Muscle of back (tissue), 11 donors: ENCODE measurements around the gene FAM120AOS. TPM values are rescaled to one million over a fixed set of nuclear protein-coding genes. Genes with fewer than 3 reads are reported as not detected.
"Not testable (repeated sequence)": the region's sequence is repeated elsewhere in the genome, so short reads cannot be mapped to it uniquely, and the experiment has no call there.

ENCODE experiments used
- DNase-seq, 3 donors: peaks; one replicate each; pipeline versions ENCODE4 v3.0.0 to v3.0.0-alpha.2; 2013
- polyA plus RNA-seq, 10 donors: library from polyadenylated mRNA; unstranded; fragments of 120-200 nt; gene quantifications; one replicate each; pipeline ENCODE4 v1.2.1, GENCODE V29; 2013; ENCODE audit not compliant: insufficient read length in 10 of 10

FAM120AOS gene
- polyA plus RNA-seq, 10 donors, result 32.9 to 42.1 (median 38.2) TPM

DNA sequence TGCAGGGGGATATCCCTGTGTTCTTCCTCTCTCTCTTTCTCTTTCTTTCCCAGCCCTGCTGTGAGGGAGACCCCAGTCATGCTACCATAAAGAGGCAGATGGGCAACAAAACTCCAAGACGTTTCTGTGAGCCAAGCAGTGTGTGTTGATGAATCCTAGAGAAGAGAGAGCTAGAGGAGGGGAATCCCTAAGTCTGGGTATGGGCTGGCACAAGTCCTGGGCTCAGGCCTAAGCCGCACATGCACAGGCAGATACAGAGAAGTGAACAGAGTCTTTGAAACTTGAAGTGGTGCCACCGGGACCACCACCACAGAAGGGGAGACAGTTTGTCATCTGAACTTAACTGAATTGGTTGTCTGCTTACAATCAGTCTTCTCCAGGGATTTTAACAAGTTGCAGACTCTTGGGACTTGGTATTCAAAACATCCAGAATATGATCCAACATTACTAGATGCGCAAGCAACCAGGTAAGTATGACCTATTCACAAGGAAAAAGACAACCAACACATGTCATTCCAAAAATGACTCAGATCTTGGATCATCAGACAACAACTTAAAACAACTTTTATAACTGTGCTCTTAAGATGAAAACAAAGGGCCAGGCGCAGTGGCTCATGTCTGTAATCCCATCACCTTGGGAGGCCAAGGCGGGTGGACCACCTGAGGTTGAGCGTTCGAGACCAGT, 12.3 kb downstream of the FAM120AOS start:
- no peak for DNase-seq

DNA sequence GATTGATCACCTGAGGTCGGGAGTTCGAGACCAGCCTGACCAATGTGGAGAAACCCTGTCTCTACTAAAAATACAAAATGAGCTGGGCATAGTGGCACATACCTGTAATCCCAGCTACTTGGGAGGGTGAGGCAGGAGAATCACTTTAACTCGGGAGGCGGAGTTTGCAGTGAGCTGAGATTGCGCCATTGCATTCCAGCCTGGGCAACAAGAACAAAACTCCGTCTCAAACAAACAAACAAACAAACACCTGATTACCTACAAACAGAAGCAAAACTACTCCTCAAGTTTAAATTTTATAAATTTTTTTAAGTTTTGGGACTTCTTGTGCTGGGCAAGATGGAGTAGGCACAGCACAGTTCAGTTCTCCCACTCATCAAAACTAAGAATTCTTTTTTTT, 14.1 kb downstream of the FAM120AOS start:
- DNase-seq, result not testable (repeated sequence)

DNA sequence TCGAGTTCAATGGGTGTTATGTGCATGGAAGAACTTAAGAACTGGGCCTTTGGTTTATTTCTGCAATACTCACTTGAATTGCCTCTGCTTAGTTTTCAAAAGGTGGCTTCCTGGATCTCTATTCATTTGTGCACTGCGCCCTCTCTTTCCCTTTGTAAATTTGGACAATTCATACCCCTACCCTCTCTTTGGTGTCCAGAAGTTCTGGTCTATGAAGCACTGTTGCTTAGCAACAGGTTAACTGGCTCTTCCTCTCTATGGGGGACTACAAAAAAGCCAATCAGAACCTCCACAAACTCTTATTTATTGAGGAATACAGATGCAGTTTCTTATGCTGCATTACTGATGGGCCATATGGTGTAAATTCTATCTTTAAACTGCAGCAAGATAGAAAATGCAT, 15.4 kb downstream of the FAM120AOS start:
- no peak for DNase-seq

DNA sequence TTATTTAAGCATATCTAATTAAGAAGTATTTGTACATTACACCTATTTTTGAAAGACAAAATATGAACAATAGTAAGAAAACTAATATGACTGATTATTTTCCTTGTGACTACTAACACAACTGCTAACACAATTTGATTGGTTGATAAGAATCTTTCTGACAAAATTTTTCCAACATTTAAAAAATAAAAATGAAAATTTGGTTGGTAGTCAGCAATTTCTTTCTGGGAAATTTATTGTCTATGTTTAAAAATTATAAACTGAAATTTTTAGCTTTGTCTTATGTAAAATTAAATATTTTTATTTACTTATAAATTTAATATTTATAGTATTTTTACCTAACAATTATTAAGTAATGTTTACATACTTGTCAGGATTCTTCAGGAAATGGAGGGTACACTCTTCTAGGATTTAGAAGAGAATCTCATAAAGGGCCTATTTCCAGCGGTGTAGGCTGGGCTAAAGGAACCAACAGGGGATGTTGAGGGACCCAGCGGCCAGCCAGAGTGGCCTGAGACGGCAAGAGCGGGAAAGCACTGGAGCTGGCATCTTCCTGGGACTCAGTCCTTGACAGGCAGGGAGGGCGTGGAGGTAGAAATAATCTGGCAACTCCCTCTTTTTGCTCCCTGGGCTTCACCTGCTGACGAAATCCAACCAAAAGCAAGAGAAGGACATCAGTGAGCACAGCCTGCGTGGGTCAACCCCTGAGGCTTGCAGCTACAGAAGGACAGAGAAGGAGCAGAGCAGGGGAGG, 16.6 kb downstream of the FAM120AOS start:
- DNase-seq, result no peak

DNA sequence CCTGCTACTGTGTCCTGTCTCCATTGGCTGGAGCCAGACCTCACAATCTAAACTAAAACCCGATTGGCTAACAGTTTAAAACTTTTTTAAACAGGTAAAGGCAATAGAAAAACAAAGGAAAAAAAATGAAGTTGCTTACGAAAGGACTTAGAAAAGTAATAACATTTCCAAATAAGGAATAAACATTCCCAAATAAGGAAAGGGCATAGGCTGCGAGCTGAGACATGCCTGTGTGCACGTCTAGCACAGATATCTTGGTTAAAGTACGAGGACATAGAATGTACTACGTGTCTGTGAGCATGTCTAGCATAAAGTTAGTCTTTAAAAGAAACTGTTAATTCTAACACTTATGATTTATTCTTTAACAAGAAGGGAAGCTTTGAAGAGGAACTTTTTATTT, 17.2 kb downstream of the FAM120AOS start:
- no peak for DNase-seq

DNA sequence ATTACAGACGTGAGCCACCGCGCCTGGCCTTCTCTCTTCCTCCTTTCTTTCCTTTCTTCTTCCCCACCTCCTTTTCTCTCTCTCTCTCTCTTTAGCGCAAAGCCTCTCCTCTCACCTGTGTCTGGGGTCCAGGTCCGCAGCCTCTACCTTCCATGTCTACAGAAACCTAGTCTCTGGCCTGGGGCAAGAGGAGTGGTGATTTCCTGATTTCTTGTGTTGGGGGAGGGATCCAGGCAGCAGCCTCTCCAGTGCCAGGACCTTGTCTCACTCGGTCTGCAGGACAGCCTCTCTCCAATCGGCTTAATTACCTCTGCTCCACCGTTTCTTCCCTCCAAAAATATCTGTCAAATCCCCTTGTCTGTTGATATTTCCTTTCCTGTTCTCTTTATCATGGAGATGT, 18.0 kb downstream of the FAM120AOS start:
- no peak for DNase-seq

DNA sequence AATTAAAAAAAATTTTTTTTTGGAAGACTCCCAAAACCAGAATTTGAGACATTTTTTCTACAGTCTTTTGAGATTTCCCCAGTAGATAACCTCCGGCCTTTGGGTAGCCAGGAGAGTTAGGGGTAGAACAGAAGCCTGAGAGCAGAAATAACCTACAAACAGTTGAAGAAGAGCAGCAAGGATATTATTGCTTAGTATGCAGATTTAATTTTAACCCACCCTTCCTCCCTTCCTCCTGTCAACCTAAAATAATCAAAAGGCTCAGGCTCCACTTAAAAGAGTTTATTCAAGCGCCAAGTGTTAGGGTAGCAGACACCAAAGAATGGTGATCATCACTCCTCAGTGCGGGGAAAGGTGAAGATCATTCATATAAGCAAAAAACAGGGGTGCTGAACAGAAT, 19.3 kb downstream of the FAM120AOS start:
- no peak for DNase-seq

DNA sequence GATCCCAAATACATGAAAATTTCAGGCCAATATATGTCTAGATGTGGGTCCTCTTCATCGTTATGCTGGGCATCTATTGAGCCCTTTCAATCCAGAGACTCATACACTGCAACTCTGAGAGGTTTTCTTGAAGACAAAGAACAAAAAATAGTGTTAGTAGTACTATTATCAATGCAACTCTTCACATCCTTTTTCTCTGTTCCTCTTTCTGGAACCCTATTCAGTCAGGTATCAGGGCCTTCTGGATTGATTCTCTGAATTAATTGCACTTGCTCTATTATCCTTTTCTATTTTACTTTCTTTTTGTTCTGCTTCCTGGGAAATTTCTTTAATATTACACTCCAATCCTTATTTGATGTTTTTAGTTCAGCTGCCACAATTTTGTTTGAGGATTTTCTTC, 20.4 kb downstream of the FAM120AOS start:
- DNase-seq, result no peak

DNA sequence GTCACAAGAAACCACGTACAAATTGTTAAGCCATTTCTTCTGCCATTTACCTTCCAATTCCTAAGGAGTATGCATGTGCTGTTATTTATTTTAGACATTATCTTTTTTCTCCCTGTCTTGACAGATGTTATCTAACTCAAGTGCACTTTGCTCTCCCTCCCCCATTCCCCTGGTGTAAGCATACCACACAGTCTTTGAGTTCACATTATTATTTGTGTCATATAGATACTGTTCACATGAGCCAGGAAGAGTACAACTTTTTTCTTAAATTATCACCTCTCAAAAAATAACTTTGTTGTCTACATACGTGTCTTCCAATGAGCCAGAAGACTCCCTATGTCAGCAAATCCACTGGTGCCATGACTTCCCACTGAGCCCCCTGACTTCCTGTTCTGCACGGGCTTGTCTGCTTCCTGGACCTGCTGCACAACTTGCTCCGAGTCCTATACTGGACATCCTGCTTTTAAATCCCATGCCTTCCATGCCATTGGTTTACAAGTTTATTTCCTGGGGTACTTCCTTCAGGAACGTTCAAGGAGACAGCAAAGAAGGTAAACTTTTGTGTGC, 21.8 kb downstream of the FAM120AOS start:
- peak in 1 of 3 donors; percentile 9 for DNase-seq

DNA sequence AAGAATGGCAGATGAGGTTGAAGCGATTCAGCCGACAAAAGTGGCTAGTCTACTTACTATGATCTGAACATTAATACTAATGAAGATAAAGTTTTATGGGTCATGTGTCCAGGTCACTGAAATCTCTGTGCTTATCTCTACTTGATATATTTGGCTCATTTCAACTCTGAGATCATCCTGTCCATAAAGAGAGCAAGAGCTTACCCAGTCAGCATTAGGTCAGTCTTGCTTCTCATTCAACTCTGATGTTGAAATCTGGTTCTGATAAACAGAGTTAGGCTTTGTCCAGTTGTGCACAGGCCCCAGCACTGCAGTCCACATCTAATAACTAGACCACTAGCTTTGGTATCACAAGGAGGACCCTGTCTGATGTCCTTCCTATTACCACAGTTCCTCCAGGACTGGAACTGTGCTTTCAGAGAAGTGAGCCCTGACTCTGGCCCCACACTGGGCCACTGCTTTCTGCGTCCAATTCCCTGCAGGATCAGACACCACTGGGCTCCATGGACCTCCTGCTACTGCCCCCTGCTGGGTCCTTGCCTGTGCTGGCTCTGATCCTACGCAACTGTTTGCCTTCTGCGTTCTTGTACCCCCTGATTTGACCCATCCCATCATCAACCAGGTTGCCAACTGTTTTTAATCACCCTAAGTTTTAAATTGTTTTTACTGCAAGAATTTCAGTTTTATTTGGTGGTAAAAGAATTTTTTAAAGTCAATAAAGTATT, 25.6 kb downstream of the FAM120AOS start:
- no peak for DNase-seq

DNA sequence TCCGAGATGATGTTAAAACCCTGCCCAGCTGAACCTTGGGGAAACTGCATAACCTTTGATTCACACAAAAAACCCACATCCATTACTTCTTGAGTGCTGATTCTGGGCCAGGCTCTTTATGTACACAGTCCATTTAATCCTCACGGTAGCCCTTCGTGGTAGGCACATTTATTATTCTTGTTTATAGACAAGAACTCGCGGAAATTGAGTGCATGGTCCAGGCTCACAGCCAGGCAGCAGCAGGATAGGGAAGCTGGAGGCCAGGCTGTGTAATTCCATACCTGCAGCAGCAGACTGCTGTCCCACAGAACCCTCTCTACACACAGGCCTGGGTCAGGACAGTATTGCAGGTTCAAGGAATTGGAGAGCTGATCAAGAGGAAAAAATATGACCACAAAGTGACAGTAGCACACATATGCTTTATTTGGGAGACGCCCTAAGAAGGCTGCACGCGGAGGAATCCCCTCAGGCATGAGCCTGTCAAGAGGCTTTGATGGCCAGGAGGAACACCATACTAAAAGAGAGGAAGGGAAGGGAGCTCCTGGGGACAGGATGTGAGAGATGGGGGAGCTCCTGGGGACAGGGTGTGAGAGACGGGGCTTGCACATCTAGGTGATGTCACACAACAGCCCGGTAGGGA, 30.3 kb downstream of the FAM120AOS start:
- no peak for DNase-seq

DNA sequence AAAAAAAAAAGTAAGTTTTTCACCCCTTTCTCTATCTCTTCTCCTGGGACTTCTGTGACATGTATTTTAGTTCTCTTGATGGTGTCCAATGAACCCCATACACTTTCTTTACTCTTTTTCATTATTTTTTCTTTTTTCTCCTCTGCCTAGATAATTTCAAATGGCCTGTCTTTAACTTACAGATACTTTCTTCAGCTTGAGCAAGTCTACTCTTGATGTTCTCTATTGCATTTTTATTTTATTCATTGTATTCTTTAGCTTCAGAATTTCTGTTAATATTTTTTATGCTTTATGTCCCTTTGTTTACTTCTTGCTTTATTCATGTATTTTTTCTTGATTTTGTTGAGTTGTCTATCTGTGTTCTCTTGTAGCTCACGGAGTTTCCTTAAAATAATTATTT, 34.4 kb downstream of the FAM120AOS start:
- no peak for DNase-seq

DNA sequence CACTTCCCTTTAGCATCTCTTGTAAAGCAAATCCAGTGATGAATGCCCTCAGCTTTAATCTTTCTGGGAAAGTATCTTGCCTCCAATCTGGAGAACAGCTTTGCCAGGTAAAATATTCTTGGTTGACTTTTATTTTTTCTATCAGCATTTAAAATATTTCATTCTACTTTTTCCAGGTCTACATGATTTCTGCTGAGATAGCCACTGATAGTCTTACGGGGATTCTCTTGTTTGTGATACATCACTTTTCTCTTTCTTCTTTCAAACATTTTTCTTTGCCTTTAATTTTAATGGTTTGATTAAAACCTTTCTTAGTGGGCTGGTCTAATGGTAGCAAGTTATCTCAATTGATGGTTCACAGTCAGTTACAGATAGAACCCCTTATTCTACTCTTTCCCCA, 35.8 kb downstream of the FAM120AOS start:
- DNase-seq, result no peak

DNA sequence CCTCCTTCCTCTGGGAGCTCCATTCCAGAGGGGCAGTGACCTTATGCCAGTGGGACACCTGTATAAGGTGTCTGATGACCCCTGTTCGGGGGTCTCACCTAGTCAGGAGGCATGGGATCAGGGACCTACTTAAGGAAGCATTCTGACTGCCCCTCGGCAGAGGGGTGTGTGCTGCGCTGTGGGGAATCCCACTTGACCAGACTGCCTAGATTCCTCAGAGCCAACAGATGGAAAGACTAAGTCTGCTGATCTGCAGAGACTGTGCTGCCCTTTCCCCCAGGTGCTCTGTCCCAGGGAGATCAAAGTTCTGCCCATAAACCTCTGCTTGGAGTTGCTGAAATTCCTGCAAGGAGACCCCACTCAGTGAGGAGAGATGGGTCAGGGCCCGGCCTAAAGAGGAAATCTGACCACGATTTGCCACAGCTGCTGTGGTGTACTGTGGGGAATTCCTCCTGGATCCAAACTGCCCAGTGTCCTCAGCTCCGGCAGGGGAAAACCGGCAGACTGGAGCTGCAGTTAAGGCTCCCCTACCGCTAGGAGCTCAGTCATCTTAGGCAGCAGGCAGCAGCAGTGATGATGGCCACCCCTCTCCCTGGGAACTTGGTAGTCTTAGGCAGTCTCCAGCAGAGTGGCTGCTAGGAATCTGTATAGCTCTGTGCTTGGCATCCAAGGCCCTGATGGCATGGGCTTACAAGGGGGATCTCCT, 36.7 kb downstream of the FAM120AOS start:
- no peak for DNase-seq

DNA sequence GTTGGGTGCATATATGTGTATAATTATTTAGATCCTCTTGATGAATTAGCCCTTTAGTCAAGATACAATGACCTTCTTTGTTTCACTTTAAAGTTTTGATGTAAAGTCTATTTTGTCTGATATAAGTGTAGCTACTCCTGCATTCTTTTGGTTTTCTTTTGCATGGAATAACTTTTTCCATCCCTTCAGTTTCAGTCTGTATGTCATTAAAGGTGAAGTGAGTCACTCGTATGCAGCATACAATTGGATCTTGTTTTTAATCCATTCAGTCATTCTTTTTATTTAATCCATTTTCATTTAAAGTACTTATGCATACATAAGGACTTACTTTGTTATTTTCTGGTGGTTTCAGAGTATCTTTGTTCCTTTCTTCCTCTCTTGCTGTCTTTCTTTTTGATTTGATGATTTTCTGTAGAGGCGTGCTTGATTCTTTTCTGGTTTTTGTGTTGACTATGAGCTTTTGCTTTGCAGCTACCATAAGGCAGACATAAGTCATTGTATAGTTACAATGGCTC, 38.1 kb downstream of the FAM120AOS start:
- DNase-seq, result no peak

DNA sequence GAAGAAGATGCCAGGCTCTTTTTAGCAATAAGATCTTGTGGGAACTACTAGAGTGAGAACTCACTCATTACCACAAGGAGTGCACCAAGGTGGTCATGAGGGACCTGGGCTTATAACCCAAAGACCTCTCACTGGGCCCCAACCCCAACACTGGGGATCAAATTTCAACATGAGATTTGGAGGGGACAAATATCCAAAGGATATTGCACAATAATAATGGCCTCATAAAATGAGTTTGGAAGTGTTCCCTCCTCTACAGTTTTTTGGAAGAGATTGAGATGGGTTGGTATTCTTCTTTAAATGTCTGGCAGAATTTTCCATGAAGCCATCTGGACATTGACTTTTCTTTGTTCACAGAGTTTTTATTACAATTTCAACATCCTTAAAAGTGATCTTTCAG, 39.9 kb downstream of the FAM120AOS start:
- DNase-seq, result no peak

DNA sequence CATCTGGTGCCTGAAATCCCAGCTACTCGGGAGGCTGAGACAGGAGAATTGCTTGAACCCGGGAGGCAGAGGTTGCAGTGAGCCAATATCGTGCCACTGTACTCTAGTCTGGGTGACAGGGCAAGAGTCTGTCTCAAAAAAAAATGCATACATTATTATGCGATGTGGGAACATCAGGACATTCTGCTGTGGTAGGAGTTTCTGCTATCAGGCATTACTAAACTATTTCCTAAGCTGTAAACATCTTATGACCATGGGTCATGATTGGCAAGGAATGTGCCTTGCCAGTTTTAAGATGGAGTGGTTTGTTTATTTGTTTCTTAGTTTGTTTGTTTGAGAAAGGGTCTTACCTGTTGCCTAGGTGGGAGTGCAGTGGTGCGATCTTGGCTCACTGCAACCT, 47.0 kb downstream of the FAM120AOS start:
- DNase-seq, result no peak

DNA sequence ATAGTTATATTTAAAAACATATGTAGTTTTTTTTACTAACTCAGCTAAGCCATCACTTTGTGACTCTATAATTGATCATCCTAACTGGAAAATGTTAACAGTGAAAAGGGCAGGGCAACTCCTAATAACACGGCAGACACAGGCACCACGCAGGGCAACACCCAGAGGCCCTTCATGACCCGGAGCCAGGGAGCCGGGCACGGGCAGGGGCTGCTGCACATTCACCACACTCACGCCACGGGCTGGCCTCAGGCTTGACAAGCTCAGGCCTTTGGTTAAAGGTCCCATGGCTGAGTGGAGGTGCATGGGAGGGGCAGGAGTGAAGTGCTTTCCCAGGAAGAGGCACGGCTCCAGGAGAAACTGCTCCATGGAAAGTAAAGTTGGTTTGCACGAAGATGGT, 54.9 kb downstream of the FAM120AOS start:
- DNase-seq, result no peak

DNA sequence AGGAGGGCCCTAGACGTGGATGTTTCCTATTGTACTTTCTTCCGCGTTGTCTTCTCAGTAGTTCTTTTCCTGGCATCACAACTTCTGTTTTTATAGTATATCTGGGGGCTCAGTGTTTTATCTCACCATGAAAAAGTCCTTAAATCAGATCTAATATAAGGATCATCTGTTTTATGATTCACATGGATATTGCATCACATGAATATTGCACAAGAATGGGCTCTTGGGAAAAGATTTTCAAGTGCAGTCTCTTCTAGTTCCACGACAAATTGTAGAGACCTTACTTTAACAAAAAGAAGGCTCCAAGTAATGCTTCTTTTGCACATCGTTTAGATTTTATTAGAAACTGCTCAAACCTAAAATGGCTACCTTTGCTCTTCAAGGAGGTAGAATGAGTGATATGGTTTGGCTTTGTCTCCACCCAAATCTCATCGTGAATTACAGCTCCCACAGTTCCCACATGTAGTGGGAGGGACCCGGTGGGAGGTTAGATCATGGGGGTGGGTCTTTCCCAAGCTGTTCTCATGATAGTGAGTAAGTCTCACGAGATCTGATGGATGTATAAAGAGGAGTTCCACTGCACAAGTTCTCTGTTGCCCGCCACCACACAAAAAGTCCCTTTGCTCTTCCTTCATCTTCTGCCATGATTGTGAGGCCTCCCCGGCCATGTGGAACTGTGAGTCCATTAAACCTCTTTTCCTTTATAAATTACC, 55.6 kb downstream of the FAM120AOS start:
- peak in 2 of 3 donors; percentile 1 to 3 for DNase-seq
